GM12878 (cell line): Measurements from ENCODE around the gene DOCK2.

Experiments used
- KAT2A ChIP-seq: conservative IDR thresholded peaks from 2 replicates; pipeline ENCODE4 v1.6.1; 2011; ENCODE audit warnings: low read depth, low read length; ENCODE audit not compliant: control insufficient read depth
- MEF2B ChIP-seq: fragments of 450-650 bp; IDR thresholded peaks from 2 replicates; pipeline ENCODE4 v1.6.1; 2018; ENCODE audit warnings: mild to moderate bottlenecking, moderate library complexity; ENCODE audit not compliant: partially characterized antibody, poor library complexity, severe bottlenecking
- MYC ChIP-seq: IDR thresholded peaks from 2 replicates; pipeline ENCODE4 v1.6.1; 2011; ENCODE audit warnings: mild to moderate bottlenecking, low read length, moderate library complexity, inconsistent platforms; ENCODE audit not compliant: insufficient read depth, insufficient replicate concordance, insufficient read length, severe bottlenecking
- TAF1 ChIP-seq: IDR thresholded peaks from 2 replicates; pipeline ENCODE4 v1.6.1; 2011; ENCODE audit warnings: mild to moderate bottlenecking, low read depth, low read length, borderline replicate concordance
- TF ChIP-seq, protein P1 (sequence below): fragments of 450-650 bp; IDR thresholded peaks from 2 replicates; pipeline ENCODE4 v1.6.1; 2018; ENCODE audit warnings: borderline replicate concordance, mild to moderate bottlenecking; ENCODE audit not compliant: partially characterized antibody

DNA sequence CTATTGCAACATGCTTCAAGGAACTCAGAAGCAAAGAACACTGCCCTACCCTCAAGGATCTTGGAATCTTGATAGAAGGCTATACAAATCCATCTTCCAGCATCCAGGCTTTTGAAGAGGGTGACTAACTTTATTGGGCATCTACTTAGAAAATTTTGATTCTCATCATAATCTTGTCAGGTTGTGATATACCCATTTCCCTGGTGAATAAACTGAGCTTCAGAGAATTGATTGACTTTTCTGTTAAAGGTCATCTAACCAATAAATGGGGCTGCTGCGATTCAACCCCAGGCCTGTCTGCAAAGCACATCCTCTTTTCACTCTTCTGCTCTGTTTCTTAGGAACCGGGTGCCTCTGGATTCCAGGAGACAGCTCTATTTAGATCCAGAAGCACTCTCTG is 363.1 kb downstream of the DOCK2 start:
- TF ChIP-seq TAF1 (no peak), MEF2B (no peak), MYC (no peak), KAT2A (no peak)
- TF ChIP-seq, protein P1, sequence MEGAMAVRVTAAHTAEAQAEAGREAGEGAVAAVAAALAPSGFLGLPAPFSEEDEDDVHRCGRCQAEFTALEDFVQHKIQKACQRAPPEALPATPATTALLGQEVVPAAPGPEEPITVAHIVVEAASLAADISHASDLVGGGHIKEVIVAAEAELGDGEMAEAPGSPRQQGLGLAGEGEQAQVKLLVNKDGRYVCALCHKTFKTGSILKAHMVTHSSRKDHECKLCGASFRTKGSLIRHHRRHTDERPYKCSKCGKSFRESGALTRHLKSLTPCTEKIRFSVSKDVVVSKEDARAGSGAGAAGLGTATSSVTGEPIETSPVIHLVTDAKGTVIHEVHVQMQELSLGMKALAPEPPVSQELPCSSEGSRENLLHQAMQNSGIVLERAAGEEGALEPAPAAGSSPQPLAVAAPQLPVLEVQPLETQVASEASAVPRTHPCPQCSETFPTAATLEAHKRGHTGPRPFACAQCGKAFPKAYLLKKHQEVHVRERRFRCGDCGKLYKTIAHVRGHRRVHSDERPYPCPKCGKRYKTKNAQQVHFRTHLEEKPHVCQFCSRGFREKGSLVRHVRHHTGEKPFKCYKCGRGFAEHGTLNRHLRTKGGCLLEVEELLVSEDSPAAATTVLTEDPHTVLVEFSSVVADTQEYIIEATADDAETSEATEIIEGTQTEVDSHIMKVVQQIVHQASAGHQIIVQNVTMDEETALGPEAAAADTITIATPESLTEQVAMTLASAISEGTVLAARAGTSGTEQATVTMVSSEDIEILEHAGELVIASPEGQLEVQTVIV: no peak
